Measurements from ENCODE around the gene NCK2. TPM values are rescaled to one million over a fixed set of nuclear protein-coding genes. Genes with fewer than 3 reads are reported as not detected.

The NCK2 gene
- total and polyA plus RNA-seq, 9 of the 15 experiments (the other 6 are each of a cell fraction or from before 2014, with no cell fraction given), result 0.90 to 27.9 (median 15.9) TPM

DNA sequence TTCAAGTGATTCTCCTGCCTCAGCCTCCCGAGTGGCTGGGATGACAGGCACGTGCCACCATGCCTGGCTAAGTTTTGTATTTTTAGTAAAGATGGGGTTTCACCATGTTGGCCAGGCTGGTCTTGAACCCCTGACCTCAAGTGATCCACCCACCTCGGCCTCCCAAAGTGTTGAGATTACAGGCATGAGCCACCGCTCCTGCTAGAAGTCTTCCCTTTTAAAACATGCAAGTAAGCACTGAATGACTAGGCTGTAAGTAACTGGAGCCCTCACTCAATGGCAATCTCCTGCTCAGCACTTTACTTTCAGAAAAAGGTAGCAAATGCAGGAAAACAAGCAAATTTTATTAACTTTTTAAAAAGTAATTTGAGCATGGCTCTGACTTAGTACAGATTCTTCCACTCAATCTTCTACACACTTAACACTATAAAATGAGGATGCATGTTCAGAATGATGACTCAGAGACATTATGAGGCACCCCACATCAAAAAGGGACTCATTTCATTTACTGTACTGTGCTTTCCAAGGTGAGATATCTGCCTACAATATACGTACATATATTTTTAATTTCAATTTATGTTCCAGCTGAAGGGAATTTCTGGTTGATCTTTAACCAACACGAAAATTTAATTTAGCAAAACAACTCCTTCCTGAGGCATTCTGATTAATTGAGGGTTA lies 6.6 kb upstream of the NCK2 start:
- Histone ChIP-seq H3K4me1 (replicated peaks in 1 of 2; ENCODE audit: control insufficient read depth in 2 of 2, insufficient read depth in 2 of 2, low read length in 2 of 2) (no peaks in the 10 kb centered on the region; a peak in 2 of 5 replicates), H3K27ac (ENCODE audit: extremely low read depth, low read depth, low read length) (no peak overlapping the region), H3K4me2 (ENCODE audit: insufficient read depth, low read length) (no peak overlapping the region), H3K9me1 (ENCODE audit: control insufficient read depth, insufficient read depth, low read length) (no peaks in the 10 kb centered on the region), H3K9ac (ENCODE audit: insufficient read depth in 1 of 2, low read depth in 2 of 2, low read length in 2 of 2) (no peak overlapping the region), H3K4me3 (no peak overlapping the region), H3K79me2 (ENCODE audit: control insufficient read depth, insufficient read depth, low read length) (no peaks in the 10 kb centered on the region), H4K20me1 (replicated peaks; ENCODE audit: control insufficient read depth, insufficient read depth, low read length) (no peaks in the 10 kb centered on the region), H3K9me3 (replicated peaks; ENCODE audit: control insufficient read depth, insufficient read depth, low read depth, low read length) (no peaks in the 10 kb centered on the region), H3K36me3 (ENCODE audit: control insufficient read depth, insufficient read depth, low read length) (no peaks in the 10 kb centered on the region), H3K27me3 (ENCODE audit: control insufficient read depth in 2 of 2, insufficient read depth in 2 of 2, low read length in 2 of 2) (0 out of 5 replicates have a peak, but pooled peaks cover 0 to 2% of the 10 kb centered on the region in 2 experiments), H2AFZ (ENCODE audit: low read depth, low read length) (no peak overlapping the region)
- ChIA-PET POLR2A (interaction anchor here (0.6 kb wide), 1 partner anchor 41 kb away, joined by 3 read pairs; no protein-coding TSS in a partner anchor), CTCF (ENCODE audit: low intra/inter-chr PET ratio) (no interaction called here)
- no TSS peak for BruUV-seq (replicated peaks)
- FAIRE-seq (no peak), DNase-seq (ENCODE audit: extremely low read depth in 1 of 4, low spot score in 3 of 4) (no peak), ATAC-seq (no peak)
- in situ Hi-C loops (cut with MboI) (no loop called here), intact Hi-C loops (cut with micrococcal nuclease) (no loop called here)
- 8% methylated on average over 5 of the region's 6 CpGs for WGBS (ENCODE audit: insufficient coverage, low coverage, missing lambda C conversion rate)
- TF ChIP-seq, protein P1, sequence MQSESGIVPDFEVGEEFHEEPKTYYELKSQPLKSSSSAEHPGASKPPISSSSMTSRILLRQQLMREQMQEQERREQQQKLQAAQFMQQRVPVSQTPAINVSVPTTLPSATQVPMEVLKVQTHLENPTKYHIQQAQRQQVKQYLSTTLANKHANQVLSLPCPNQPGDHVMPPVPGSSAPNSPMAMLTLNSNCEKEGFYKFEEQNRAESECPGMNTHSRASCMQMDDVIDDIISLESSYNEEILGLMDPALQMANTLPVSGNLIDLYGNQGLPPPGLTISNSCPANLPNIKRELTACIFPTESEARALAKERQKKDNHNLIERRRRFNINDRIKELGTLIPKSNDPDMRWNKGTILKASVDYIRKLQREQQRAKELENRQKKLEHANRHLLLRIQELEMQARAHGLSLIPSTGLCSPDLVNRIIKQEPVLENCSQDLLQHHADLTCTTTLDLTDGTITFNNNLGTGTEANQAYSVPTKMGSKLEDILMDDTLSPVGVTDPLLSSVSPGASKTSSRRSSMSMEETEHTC (IDR thresholded peaks at IDR 0.05), result no peak
- TF ChIP-seq RCOR1 (IDR thresholded peaks at IDR 0.05; ENCODE audit: borderline replicate concordance in 1 of 2, low read depth in 2 of 2, low read length in 2 of 2) (no peak), TRIM24 (IDR thresholded peaks at IDR 0.05) (no peak), TBP (optimal IDR thresholded peaks at IDR 0.05; ENCODE audit: low read depth, low read length) (peak; percentile 65), CBFB (CRISPR knock-in tag; IDR thresholded peaks at IDR 0.05) (no peak), ZKSCAN3 (CRISPR knock-in tag; IDR thresholded peaks at IDR 0.05) (no peak), MYC (IDR thresholded peaks at IDR 0.05; ENCODE audit: low read depth, low read length) (no peak), MYC (CRISPR knock-in tag; IDR thresholded peaks at IDR 0.05; ENCODE audit: borderline replicate concordance, low read depth) (no peak), JUND (IDR thresholded peaks at IDR 0.05; ENCODE audit: borderline replicate concordance, low read depth, low read length) (0 out of 2 replicates have a peak, but pooled peaks have one; percentile 20), JUND (tag; IDR thresholded peaks at IDR 0.05; ENCODE audit: borderline replicate concordance, low read depth, low read length) (no peak), GABPA (tag; conservative IDR thresholded peaks at IDR 0.05; ENCODE audit: low read depth) (no peak), NFRKB (IDR thresholded peaks at IDR 0.05; ENCODE audit: low read depth) (no peak), KLF16 (IDR thresholded peaks at IDR 0.05) (no peak), RBM22 (IDR thresholded peaks at IDR 0.05; ENCODE audit: low read depth, low read length, poor library complexity, severe bottlenecking) (no peak), C11orf30 (IDR thresholded peaks at IDR 0.05; ENCODE audit: low read depth) (peak; percentile 63), CBX1 (IDR thresholded peaks at IDR 0.05; ENCODE audit: low read depth) (no peak), FOSL1 (tag; conservative IDR thresholded peaks at IDR 0.05) (0 out of 2 replicates have a peak, but pooled peaks have one; percentile 18), ZNF316 (IDR thresholded peaks at IDR 0.05) (peak; percentile 50; the same call in 1 of the 2 replicates)
- TF ChIP-seq, protein P2, sequence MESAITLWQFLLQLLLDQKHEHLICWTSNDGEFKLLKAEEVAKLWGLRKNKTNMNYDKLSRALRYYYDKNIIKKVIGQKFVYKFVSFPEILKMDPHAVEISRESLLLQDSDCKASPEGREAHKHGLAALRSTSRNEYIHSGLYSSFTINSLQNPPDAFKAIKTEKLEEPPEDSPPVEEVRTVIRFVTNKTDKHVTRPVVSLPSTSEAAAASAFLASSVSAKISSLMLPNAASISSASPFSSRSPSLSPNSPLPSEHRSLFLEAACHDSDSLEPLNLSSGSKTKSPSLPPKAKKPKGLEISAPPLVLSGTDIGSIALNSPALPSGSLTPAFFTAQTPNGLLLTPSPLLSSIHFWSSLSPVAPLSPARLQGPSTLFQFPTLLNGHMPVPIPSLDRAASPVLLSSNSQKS (CRISPR knock-in tag; IDR thresholded peaks at IDR 0.05), result no peak
- TF ChIP-seq, protein P3, sequence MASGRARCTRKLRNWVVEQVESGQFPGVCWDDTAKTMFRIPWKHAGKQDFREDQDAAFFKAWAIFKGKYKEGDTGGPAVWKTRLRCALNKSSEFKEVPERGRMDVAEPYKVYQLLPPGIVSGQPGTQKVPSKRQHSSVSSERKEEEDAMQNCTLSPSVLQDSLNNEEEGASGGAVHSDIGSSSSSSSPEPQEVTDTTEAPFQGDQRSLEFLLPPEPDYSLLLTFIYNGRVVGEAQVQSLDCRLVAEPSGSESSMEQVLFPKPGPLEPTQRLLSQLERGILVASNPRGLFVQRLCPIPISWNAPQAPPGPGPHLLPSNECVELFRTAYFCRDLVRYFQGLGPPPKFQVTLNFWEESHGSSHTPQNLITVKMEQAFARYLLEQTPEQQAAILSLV (tag; IDR thresholded peaks at IDR 0.05), result no peak

Measured in K562 (cell line).